Cortex of kidney (tissue), 1 donor: Measurements from ENCODE around the gene L3MBTL3.
"Not testable (repeated sequence)": the region's sequence is repeated elsewhere in the genome, so short reads cannot be mapped to it uniquely, and the experiment has no call there.

Experiments
- DNase-seq: peaks from one replicate; lab custom pipeline; 2025; lab: John Stamatoyannopoulos, UW

L3MBTL3 gene

DNA sequence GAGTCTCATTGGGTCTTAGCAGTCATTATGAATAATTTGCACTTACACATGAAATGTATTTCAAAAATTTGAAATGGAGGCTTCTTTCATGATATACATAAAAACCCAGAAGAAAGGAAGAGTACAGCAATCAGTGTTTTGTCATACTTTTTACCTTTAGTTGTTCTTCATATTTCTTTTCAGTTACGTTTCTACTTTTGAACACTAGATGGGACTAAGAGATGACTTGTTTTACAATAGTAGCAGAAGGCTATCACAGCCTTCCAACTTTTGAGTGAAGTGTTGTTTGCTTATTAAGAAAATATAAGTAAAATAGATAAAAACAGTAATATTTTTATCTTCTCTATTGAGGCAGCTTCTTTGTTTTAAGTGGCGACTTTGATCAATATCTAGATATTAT, 58.1 kb downstream of the L3MBTL3 start:
- DNase-seq, result no peak

DNA sequence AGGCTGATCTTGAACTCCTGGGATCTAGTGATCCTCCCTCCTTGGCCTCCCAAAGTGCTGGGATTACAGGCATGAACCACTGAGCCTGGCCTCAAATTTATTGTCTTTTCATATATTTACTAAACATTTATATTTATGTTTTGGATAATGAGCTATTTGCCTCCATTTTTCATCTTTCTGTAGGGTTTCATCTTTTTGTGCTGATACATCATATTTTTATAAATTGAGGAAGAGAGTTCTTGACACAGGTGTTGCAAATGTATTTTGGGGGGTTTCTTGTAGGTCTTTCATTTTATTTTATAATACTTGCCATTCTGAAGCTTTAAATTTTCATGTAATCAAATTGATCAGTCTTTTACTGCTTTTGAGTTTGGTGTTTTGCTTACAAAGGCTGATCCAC, 72.4 kb downstream of the L3MBTL3 start:
- no peak for DNase-seq

DNA sequence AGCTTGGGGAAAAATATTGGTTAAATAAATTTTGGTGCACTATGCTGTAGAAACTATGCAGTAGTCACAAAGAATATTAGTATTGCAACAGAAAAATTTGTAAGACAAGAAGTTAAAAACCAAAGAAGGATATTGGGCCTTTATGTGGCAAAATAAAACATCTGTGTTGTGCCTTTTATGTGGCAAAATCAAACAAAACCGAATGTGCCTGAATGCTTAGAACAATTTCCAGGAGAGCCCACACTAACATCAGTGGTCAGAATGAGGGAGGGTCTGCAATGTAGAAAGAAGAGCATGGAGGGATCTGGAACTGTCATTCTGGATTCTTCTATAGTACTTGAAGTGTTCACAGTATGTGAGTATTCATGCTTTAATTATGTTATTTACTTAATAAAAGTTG, 75.2 kb downstream of the L3MBTL3 start:
- DNase-seq, result no peak

DNA sequence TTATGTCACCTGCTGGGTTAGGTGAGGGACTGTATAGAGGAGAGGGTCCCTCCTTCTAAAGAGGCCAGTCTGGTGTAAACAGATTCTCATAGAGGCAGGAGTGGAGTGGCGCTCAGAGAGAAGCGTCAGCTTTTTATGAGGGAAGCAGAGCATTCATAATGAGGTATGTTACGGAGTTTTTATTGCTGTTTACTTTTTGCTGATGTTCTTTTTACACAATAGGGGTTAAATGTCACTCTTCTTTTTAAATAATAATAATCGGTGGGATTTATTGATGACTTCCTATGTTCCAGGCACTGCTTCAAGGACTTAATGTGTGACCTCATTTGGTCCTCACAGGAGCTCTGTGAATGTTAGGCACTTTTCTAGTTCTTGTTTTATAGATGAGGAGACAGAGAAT, 79.9 kb downstream of the L3MBTL3 start:
- no peak for DNase-seq

DNA sequence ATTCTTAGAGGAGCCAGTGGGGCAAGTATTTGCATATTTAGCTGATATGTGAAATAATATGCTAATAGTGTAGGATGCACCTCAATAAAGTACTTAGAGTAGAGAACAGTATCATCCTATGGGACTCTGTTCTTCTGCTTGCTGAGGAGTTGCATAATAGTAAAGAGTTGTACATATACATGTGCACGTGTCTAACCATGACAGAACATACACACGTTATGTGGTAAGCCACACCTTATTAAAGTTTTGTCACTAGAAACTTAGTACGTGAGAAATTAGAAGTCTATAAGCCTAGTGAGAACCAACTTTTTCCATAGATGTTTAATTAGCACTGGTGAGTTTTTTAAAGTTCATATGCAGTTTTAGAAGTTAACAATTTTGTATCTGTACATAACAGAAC, 80.7 kb downstream of the L3MBTL3 start:
- DNase-seq, result no peak

DNA sequence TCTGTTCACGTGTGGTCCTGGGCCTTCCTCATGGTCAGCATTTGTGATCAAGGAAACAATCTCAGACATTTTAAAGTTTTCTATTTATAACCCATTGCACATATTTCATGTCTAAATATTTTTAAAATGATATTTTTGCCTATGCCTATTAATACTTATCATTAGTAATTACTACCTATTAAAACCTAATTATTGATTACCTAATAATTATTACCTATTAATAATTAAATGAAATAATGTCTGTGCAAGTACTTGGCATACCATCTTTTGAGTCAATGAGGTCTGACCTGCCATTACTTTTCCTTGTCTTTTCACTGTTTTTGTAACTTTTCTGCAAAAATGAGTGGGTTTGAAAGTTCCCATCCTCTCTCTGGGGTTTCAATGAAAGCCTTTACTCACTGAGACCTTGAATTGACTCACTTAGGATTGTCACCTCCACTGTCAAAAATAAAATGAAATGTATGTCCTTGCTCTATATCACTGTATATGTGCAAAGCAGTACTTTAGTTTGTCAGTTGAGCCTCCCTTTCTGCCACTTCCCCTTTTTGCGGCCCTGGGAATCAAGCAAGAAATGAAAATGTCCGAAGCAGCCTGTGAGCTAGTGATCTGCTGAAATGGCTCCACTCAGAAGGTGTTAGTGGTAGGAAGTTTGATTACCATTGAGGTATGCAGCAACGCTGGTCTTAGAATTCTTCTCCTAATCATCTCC, 87.8 kb downstream of the L3MBTL3 start:
- no peak for DNase-seq

DNA sequence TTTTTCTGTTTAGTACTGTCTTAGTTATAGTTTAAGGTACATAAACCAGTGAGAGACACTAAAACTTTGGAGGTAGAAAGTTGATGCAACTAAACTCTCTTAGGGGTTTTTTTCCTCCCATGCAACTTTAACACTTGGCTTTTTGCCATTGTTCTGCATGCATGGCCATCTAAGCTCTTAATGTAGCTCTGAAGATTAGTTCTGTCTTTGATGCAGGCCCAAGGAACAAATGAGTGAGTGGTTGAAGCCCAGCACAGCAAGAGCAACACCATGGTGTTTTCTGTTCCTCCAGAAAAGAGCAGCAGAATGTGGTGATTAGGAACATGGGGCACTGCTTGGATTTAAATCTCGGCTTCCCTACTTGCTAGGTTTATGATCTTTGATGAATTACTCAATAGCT, 89.3 kb downstream of the L3MBTL3 start:
- no peak for DNase-seq

DNA sequence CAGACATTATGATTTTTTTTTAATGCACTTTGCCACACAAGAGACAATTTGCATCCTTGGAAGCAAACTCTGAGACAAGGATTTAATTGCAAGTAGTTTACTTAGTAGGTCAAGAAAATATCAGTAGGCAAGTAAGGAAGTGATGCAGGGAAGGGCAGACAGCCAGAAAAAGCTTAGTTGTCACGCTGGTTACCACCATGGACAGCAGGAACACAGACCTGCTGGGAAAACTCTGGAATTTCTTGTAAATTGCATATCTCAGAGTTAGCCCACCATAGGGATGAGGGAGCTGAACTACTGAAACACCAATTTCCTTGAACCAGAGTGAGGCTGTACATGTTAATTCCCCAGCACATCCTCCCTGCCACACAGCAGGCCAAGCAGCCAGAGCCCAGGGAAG, 92.7 kb downstream of the L3MBTL3 start:
- DNase-seq, result no peak

DNA sequence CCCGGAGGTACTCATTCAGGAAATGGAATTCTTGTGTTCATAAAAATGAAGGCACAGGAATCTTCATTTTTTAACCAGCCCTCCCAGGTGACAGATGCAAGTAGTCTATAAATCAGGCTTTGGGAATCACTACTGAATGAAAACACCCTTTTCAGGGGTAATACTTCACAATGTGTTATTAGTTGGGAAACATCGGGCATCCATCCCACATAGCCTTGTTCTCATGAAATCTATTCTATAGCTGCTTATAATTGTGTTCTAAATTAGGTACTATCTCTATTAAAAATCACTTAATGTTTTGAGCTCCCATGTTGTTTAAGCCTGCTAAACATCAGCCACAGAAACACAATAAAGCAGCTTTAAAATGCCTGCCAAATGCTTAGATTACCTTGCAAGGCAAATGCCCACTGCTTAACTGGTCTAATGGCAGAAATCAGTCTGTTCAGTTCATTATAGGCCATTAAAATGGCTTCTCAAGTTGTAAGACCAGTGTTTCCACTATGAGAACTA, 94.9 kb downstream of the L3MBTL3 start:
- DNase-seq, result no peak

DNA sequence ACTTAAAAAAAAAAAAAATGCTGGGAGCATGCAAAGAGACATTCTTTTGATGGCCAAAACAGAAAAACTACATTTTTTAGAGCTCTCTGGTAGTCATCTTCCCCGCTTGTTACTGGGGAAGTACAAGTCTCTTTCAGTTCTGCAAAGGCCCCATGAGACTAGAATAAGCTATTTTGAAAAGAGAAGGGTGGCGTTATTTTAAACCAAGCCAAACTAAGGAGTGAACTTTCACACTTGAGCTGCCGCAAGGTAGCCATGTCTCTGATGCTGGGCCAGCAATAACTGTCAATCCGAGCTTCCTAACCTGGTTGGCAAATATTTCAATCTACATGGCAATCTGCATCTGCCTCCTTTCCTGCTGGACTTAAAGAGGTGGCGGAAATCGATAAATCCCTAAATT, 96.7 kb downstream of the L3MBTL3 start:
- DNase-seq, result no peak

DNA sequence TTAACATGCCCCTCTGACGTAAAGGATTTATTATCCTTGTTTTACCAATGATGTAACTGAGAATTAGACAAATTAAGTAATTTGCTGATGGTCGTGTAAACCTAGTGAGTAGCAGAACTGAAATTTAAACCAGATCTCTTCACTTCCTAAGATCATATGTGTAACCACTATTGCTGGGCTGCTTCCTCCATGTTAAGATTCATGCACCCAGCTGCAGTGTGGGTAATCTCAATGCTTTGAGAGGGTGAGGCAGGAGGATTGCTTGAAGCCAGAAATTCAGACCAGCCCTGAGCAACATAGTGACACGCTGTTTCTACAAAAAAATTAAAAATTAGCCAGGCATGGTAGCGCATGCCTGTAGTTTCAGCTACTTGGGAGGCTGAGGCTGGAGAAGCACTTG, 97.9 kb downstream of the L3MBTL3 start:
- no peak for DNase-seq

DNA sequence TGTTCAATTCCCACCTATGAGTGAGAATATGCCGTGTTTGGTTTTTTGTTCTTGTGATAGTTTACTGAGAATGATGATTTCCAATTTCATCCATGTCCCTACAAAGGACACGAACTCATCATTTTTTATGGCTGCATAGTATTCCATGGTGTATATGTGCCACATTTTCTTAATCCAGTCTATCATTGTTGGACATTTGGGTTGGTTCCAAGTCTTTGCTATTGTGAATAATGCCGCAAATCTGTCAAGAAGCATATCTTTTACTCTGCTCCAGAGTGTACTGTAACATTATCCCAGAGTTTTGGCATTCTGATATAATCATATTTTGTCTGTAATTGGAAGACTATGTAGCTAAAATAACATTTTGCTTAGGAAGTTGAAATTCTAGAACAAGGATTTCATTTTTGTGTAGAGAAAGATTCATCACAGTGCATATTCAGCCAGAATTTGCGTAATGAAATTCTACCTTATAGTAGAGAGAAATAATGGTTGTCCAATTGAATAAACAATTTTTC, 98.9 kb downstream of the L3MBTL3 start:
- not testable (repeated sequence) for DNase-seq

DNA sequence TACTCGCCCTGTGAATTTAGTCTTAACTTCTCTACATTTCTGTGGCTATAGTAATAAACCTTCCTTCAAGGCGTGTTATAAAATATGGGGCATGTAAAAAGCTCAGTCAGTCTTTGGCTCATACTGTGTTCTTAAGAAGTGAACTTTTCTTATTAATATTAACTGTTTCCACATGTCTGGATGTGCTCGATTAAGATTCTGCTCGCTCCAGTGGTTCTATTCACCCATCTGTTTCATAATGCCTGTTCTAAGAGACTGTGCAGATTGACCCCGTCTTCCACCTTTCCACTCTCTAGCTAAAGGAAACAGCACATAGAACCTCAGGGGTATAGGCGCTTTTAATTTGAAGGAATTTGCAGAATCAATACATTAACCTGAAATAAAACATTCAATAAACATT, 99.9 kb downstream of the L3MBTL3 start:
- DNase-seq, result no peak

DNA sequence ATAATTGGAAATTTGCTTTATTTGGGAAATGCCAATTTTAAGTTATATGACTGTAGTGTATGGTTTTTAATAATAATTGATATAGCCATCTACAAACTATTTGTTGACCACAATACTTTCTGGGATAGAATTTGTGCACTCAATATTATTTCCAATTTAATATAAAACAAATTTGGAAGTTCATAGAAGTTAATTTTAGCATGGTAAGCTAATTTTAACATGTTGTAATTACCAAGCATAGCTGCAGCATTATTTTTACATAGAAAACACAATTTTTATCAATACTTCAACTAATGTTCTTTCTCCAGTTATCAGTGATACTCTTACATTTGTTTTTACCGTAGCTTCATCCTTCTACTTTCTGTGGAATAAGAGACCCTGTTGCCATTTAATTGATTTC, 100.8 kb downstream of the L3MBTL3 start:
- DNase-seq, result no peak

DNA sequence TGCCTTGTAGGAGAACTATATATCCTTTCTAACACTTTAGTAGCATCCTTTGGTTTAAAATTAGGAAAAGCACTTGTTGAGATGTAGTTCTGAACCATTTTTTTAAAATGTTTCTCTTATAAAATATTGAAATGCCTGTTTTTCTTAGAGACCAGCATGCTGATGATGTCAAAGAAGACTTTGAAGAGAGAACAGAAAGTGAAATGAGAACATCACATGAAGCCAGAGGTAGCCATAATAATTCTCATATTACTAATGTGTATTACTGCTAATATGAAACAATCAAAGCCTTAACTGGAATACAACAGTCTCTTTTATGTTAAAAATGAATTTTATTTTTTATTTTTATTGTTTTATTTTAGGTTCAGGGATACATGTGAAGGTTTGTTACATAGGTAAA, 102.3 kb downstream of the L3MBTL3 start:
- DNase-seq, result no peak

DNA sequence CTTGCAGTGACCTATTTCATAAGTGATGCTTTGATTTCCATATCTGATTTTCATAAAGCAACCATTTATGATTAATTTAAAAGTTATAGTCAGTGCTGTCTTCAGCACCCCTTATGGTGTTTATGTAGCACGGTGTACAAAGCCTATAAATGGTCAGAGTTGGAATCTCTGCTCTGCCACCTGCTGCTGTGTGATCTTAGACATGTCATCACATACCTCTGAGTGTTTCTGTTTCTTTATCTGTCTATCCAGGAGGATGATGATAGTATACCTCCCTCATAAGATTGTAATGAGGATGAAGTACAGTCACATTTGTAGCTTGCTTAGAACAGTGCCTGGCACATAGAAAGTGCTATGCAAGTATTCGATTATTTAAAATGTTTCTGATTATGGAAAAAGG, 103.9 kb downstream of the L3MBTL3 start:
- no peak for DNase-seq

DNA sequence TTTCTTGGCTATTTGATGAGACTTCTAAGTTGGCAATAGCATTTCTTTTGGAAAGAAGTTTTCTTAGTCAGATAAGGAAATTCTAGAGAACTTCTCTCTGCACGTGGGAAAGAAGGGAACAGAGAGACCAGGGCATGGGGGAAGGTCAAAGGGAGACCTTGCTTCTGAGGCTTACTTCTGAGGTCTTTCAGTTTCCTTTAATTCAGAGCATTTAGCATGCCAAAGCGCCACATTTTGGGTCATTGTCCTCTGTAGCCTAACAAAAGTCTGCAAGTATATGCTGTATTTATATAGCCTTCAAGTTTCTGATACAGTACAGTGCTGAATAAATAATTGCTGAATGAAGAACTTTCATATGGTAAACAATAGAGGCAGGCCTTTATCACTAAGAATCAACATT, 108.8 kb downstream of the L3MBTL3 start:
- no peak for DNase-seq

DNA sequence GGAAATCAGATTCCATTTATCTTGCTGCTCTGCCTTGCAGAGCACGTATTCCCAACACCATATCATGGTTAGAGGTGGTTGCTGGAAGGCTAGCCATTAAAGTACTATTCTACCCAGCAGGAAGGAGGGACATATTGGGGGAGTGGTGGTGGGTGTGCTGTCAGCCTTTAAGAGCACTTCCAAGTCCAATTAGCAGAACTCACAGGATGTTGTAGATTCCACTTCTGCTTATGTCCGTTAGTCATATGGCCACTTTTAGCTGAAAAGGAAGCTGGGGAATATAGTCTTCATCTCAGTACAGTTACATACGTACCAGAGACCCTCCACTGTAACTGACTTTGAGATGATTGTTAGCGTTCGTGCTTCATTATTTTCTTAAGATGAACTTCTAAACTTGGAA, 109.9 kb downstream of the L3MBTL3 start:
- no peak for DNase-seq

DNA sequence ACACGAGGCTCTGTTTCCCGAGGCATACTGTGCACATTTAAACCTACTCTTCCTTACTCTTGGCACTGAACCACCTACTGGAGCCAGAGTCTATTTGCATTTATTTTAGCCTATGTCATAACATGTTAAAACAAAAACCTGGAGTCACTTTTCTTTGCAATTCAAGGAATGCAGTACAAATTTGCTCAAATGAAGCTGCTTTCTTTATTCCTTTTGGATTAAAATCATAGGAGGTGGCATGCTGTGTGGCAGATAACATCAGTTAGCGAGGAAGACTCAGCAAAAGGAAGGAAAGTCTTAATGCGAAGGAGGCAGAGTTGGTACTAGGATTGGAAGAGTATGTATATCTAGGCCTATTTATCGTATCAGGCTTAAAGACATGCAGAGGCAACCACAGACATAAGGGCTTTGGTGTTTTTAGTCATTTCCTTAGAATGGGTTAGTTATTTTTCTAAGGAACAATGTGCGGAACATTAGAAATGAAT, 111.4 kb downstream of the L3MBTL3 start:
- no peak for DNase-seq

DNA sequence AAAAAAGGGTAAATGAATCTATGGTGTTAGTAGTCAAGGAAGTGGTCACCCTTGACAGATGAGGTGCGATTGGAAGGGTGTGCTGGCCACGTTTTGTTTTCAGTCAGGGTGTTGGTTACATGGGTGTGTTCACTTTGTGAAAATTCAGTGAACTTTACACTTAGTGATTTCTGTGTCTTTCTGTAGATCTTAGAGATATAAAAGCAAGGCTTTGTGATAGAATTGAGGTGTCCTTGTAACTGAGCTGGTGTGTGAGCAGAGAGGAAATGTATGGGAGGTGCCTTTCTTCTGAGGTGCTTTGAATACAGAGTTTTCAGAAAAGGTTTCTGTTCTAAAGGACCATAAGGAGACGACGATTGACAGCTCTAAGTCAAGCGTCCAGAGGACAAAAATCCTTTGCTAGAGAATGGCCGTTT, 113.9 kb downstream of the L3MBTL3 start:
- no peak for DNase-seq

DNA sequence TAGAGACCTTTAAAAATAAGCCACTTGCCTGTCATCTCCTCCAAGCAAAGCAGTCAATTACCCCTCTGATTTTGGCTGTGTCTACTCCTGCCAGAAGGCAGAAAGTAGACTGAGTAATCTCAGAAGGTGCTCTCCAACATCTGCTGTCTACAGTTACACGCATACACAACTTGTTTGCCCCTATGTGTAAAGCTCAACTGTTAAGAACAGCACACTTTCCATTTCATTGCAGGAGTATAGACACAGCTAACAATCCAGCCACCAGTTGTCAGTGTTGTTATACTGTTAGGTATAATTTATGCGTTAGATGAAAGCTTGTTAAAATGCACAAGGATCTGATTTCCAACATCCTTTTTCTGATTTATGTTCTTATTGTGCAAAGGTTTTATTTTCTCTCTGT, 116.2 kb downstream of the L3MBTL3 start:
- DNase-seq, result no peak

DNA sequence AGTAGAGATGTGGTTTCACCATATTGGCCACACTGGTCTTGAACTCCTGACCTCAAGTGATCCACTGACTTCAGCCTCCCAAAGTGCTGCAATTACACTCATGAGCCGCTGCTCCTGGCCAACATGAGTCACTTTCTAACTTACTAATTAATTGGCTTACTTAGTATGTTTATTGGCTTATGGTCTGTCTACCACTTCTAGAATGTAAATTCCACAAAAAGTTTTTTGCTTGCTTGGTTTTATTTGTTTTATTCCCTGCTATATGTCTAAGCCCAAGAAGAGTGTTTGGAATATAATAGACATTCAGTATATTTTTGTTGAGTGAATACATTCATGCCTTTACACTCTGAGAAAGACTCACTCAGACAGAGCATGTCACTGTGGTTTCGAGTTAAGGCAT, 118.4 kb downstream of the L3MBTL3 start:
- DNase-seq, result no peak

DNA sequence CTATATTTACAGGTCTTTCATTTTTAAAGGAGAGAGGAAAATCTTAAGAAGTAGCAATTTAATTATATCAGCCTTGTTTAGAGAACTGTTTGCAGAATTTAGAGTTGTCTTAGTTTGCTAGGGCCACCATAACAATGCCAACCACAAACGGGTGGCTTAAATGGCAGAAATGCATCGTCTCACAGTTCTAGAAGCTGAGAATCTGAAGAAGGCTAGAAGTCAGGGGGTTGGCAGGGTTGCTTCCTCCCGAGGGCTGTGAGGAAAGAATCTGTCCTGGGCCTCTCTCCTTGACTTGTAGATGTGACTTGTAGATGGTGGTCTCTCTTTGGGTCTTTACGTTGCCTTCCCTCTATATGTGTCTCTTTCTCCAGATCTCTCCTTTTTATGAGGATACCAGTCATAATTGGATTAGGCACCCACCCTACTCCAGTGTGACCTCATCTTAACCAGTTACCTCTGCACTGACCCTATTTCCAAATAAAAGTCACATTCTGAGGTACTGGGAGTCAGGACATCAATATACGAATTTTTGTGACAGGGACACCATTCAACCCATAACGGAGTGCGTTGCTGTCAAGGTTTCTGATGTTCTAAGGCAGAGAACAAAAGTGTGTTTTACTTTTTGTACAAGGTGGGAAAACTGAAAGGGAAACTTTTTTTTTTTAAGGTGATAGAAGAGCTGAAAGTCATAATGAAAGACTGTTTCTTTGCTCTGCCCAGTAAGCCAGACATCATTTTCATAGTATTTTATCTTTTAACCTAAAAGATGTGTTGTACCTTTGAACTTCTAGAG, 119.9 kb downstream of the L3MBTL3 start:
- DNase-seq, result no peak
